RPMI8226 (cell line): ENCODE results near the gene ST6GALNAC2.

Experiments
- DNase-seq: peaks from one replicate; pipeline ENCODE4 v3.0.0-alpha.2; 2015

ST6GALNAC2 gene

DNA sequence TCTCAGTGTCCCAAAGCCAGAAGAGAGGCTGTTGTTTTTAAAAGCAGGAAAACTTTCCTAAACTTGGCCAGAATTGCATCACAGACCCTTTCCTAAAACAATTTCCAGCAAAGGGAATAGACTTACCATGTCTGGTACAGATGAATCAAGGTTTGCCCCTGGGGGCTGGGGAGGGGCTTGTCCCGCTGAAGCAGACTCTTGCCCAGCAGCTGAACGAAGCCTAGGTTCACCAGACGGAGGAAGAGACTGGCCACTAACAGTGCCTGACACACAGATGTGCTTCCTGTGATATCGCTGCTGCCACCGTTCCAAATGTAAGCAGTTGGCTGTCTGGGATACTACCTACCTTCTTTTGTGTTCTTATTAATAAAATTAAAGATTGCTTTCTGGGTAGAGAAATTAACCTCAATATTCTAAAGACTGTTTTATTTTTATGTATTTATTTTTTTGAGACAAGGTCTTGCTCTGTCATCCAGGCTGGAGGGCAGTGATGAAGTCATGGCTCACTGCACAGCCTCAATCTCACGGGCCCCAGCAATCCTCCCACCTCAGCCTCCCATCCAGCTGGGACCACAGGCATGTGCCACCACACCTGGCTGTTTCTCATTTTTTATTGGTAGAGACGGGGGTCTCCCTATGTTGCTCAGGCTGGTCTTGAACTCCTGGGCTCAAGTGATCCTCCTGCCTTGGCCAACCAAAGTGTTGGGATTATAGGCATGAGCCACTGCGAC, 32.3 kb downstream of the ST6GALNAC2 start:
- no peak for DNase-seq

DNA sequence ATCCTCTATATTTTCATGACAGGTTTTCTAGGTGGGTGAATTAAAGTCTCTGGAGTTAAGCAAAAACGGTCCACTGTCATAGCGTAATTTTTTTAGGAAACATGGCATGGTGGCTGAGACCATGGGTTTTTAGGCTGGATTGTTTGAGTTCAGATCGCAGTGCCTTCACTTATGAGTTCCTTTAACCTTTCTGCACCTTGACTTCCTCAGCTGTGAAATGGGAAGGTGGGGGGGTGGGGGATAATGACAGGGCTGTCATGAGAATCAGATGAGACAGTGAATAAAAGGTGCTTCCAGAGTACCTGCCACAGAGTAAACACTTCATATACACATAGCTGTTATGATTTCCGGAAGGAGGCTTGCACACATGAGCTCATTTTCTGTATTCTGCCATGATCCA, 34.0 kb downstream of the ST6GALNAC2 start:
- DNase-seq, result no peak

DNA sequence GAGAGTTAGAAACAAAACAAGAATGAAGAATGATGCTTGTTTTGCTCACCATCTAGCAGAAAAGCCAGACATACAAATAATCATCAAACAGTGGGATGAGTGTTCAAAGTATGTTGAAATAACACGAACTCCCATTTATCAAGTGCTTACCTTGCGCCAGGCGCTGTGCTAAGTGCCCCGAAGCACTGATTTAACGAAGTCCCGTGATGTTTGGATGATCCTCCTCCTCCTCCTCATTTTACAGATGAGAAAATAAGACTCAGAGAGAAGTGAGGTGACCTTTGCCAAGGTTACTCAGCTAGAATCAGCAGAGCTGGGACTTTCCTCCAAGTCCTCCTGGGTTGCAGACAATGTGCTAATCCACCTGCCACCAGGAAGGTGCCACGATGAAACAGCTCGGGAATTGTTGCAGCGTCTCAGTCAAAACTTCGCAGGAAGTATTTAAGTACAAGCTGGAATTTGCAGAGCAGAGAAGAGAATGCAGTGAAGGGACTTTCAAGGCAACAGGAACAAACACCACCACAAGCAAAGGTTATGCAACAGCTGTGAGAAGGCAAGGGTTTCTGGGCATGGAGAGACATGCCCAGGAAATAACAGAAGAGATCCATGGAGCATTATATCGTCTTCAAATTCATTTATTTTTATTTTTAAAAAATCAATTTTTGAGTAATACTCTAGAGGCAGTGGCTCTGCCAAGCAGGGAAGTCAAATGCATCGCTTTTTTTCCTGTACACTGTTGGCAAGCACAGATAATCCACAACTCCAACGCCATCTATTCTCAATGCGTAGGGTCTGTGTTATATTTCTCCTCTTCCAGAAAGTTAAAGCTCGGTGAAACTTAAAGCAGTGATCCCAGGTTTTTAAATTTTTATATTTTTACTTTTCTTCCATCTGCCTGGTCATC, 34.7 kb downstream of the ST6GALNAC2 start:
- no peak for DNase-seq

- DNase-seq, result no peak
These were observed 36.1 kb downstream of the ST6GALNAC2 start for GRCh38 chr17:76549539-76549938.

GRCh38 chr17:76549215-76549518, 36.5 kb downstream of the ST6GALNAC2 start:
- no peak for DNase-seq

- DNase-seq, result no peak
These were observed 37.1 kb downstream of the ST6GALNAC2 start for GRCh38 chr17:76548378-76549214.

- DNase-seq, result no peak
These were observed 37.9 kb downstream of the ST6GALNAC2 start for GRCh38 chr17:76547642-76548202.

DNA sequence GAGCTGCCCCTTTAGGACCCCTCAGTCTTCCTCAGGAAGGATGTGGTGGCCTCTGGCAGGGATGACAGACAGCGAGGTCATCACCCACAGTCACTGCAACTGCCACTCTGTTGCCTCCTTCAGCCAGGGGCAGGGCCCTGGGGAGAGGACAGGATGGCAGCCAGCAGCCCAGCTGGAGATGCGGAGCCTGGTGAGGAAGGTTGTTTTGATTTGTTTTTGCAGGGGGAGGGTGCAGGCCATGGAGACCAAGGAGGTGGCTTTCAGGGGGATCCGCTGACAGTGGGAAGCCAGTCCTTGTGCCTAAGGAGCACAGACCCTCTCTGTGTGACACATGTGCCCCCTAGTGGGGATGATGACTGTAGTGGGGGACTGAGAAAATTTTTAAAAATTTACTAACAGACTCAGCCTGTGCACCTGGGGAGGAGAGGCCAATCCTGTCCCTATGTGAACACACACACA, 38.4 kb downstream of the ST6GALNAC2 start:
- DNase-seq, result peak; percentile 68

DNA sequence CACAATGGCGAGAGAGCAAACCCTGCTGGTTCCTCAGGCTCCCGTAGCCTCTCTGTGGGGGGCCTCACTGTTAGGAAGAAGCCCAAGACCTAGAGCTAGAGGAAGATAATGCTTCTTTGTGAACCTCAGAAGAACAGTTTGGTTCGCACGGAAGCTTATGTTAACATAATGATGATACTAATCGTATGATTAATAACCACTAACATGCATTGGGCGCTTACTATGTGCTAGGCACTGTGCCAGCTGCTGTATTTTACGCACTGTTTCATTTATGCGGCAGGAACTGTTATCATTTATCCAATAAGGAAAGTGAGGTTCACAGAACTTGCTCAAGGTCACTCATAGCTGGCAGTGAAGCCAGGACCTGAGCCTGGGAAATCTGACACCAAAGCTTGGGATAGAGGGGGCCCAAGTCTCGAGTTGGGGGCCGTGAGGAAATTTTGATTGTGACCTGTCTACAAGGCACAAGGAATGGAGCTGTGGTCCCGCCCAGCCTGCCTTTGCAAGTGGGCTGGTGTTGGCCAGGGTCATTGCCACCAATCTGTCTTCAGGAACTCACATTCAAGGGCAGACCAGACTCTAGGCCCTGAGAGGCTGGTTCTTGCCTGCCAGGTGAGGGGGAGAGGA, 39.0 kb downstream of the ST6GALNAC2 start:
- DNase-seq, result no peak

GRCh38 chr17:76545918-76546555, 39.6 kb downstream of the ST6GALNAC2 start:
- no peak for DNase-seq

GRCh38 chr17:76544546-76545365, 40.9 kb downstream of the ST6GALNAC2 start:
- DNase-seq, result no peak

DNA sequence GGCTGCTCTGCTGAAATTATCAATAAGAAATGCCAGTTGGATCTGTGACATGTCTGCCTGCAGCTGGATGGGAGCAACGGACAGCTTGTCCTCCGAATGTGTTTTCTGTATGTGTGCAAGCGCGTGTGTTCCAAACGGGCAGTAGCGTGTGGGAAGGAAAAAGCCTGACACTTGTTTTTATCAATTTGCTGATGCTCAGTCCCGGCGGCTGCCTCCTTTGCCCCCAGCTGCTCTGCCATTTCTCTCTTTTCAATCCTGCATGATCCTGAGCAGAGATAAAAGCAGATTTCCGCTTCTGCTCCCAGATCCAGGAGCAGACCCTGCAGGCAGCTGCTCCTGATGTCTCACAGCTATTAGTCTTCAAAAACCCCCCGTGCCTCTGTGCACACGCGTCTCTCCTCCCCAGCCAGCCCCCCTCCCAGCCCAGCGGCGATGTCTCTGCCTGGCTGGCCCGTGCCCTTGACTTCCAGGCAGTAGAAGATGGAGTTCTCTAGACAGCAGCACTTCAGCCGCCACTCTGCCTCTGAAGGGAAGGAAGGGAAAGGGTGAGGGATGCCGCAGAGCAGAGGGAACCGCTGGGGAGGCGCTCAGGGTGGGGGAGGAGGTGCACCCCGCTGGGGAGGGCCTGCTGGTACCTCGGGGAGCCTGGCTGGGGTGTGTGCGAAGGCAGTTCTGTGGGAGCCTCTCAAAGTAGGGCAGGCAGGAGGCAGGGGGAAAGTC, 41.7 kb downstream of the ST6GALNAC2 start:
- DNase-seq, result no peak

GRCh38 chr17:76543482-76543825, 42.2 kb downstream of the ST6GALNAC2 start:
- no peak for DNase-seq

GRCh38 chr17:76542984-76543383, 42.7 kb downstream of the ST6GALNAC2 start:
- DNase-seq, result no peak

- no peak for DNase-seq
These were observed 43.1 kb downstream of the ST6GALNAC2 start for GRCh38 chr17:76542566-76542971.

GRCh38 chr17:76541739-76542454, 43.8 kb downstream of the ST6GALNAC2 start:
- no peak for DNase-seq

GRCh38 chr17:76540381-76541300, 45.0 kb downstream of the ST6GALNAC2 start:
- peak; percentile 82 for DNase-seq

GRCh38 chr17:76539631-76540271, 45.9 kb downstream of the ST6GALNAC2 start, which contains the start of gene PRCD:
Gene PRCD (plus strand): TSS chr17:76540044. CDS start chr17:76540142, 98 bp downstream.
- no peak for DNase-seq
